HepG2 (cell line): ENCODE data around the gene RWDD4. TPM values are rescaled to one million over a fixed set of nuclear protein-coding genes. Genes with fewer than 3 reads are reported as not detected.

Experiments used
- AGO1 ChIP-seq: fragments of 200-400 bp; formaldehyde crosslinking; IDR thresholded peaks from 2 replicates; pipeline ENCODE4 v1.6.1; 2017; ENCODE audit warnings: mild to moderate bottlenecking, low read depth, low read length, moderate library complexity; ENCODE audit not compliant: poor library complexity, severe bottlenecking
- CREM ChIP-seq, 2 experiments: sonication (generic) in 1 of 2; formaldehyde crosslinking in 1 of 2; IDR thresholded peaks; 2 replicates each; pipeline versions ENCODE4 v1.4.0 to v1.6.1; 2016 to 2020; ENCODE audit warnings: antibody characterized with exemption in 1 of 2, mild to moderate bottlenecking in 1 of 2, missing genetic modification reagents in 1 of 2
- FIP1L1 ChIP-seq: fragments of 200-400 bp; formaldehyde crosslinking; IDR thresholded peaks from 2 replicates; pipeline ENCODE4 v1.6.1; 2018; ENCODE audit warnings: low read depth, mild to moderate bottlenecking, low read length, moderate library complexity, borderline replicate concordance; ENCODE audit not compliant: insufficient read depth
- FOXA3 ChIP-seq: IDR thresholded peaks from 2 replicates; pipeline ENCODE4 v1.6.1; 2016; ENCODE audit warnings: missing genetic modification reagents, missing compliant biosample characterization
- FOXP1 ChIP-seq, 2 experiments: fragments of 450-650 bp in 1 of 2; IDR thresholded peaks; 2 replicates each; pipeline ENCODE4 v1.6.1; 2017 to 2018; ENCODE audit warnings: antibody characterized with exemption in 1 of 2
- HMGA1 ChIP-seq: sonication (generic); formaldehyde crosslinking; conservative IDR thresholded peaks from 2 replicates; pipeline ENCODE4 v1.4.0; 2020; ENCODE audit warnings: missing genetic modification reagents
- KDM6A ChIP-seq: IDR thresholded peaks from 2 replicates; pipeline ENCODE4 v1.6.1; 2016; ENCODE audit warnings: low read depth
- MTA1 ChIP-seq: sonication (generic); formaldehyde crosslinking; IDR thresholded peaks from 2 replicates; pipeline ENCODE4 v1.4.0; 2020; ENCODE audit warnings: missing genetic modification reagents, mild to moderate bottlenecking, borderline replicate concordance
- PRDM10 ChIP-seq: sonication (generic); formaldehyde crosslinking; IDR thresholded peaks from 2 replicates; pipeline ENCODE4 v1.4.0; 2020; ENCODE audit warnings: low read depth, missing genetic modification reagents
- RFXAP ChIP-seq: sonication (generic); formaldehyde crosslinking; IDR thresholded peaks from 2 replicates; pipeline ENCODE4 v1.4.0; 2020; ENCODE audit warnings: missing genetic modification reagents, borderline replicate concordance
- RXRB ChIP-seq: IDR thresholded peaks from 2 replicates; pipeline ENCODE4 v1.6.1; 2016; ENCODE audit warnings: borderline replicate concordance, missing genetic modification reagents, missing compliant biosample characterization
- SRSF4 ChIP-seq: fragments of 200-400 bp; formaldehyde crosslinking; IDR thresholded peaks from one replicate; pipeline ENCODE4 v1.6.1; 2018; ENCODE audit warnings: mild to moderate bottlenecking, low read depth, low read length, moderate library complexity; ENCODE audit not compliant: poor library complexity, severe bottlenecking
- TAF1 ChIP-seq: sonication (generic); formaldehyde crosslinking; IDR thresholded peaks from 2 replicates; pipeline ENCODE4 v1.4.0; 2020; ENCODE audit warnings: missing genetic modification reagents
- USF2 ChIP-seq, 2 experiments: sonication (generic) in 1 of 2; formaldehyde crosslinking in 1 of 2; IDR thresholded peaks; 2 replicates each; pipeline versions ENCODE4 v1.5.1 to v1.6.1; 2011 to 2020; ENCODE audit warnings: borderline replicate concordance in 1 of 2, low read depth in 1 of 2, low read length in 1 of 2, mild to moderate bottlenecking in 1 of 2, missing genetic modification reagents in 1 of 2, moderate library complexity in 1 of 2
- ZBTB14 ChIP-seq: sonication (generic); formaldehyde crosslinking; IDR thresholded peaks from 2 replicates; pipeline ENCODE4 v1.4.0; 2020; ENCODE audit warnings: missing genetic modification reagents
- ZBTB38 ChIP-seq: sonication (generic); formaldehyde crosslinking; IDR thresholded peaks from 2 replicates; pipeline ENCODE4 v1.5.1; 2020; ENCODE audit warnings: mild to moderate bottlenecking, missing genetic modification reagents
- ZFP36L1 ChIP-seq: sonication (generic); formaldehyde crosslinking; IDR thresholded peaks from 2 replicates; pipeline ENCODE4 v1.8.0; 2022; ENCODE audit warnings: mild to moderate bottlenecking, missing genetic modification reagents, moderate library complexity
- ZNF335 ChIP-seq: sonication (generic); formaldehyde crosslinking; IDR thresholded peaks from 2 replicates; pipeline ENCODE4 v1.4.0; 2020; ENCODE audit warnings: missing genetic modification reagents
- ZNF337 ChIP-seq: sonication (generic); formaldehyde crosslinking; IDR thresholded peaks from 2 replicates; pipeline ENCODE4 v1.5.1; 2020; ENCODE audit warnings: missing genetic modification reagents, low read depth, mild to moderate bottlenecking, borderline replicate concordance
- ZNF484 ChIP-seq: sonication (generic); formaldehyde crosslinking; IDR thresholded peaks from 2 replicates; pipeline ENCODE4 v1.5.1; 2020; ENCODE audit warnings: mild to moderate bottlenecking, low read depth, missing genetic modification reagents, borderline replicate concordance
- ZNF720 ChIP-seq: sonication (generic); formaldehyde crosslinking; IDR thresholded peaks from 2 replicates; pipeline ENCODE4 v1.4.0; 2020; ENCODE audit warnings: missing genetic modification reagents
- ZNF737 ChIP-seq: sonication (generic); formaldehyde crosslinking; IDR thresholded peaks from 2 replicates; pipeline ENCODE4 v1.5.0; 2020; ENCODE audit warnings: missing genetic modification reagents, mild to moderate bottlenecking, borderline replicate concordance
- ZNF768 ChIP-seq: sonication (generic); formaldehyde crosslinking; IDR thresholded peaks from 2 replicates; pipeline ENCODE4 v1.4.0; 2020; ENCODE audit warnings: missing genetic modification reagents
- polyA plus RNA-seq, 8 experiments: library from polyadenylated mRNA; depleted of rRNA in 3 of 8; stranded (reverse) in 7 of 8; unstranded in 1 of 8; fragments of >200 nt; fragmentation: Illumina TruSeq in 4 of 8; extraction: Trizol in 4 of 8; gene quantifications; 2 replicates each; pipeline versions ENCODE4 v1.2.1 to v1.2.3, GENCODE V29; 2011 to 2016; ENCODE audit warnings: low read depth in 4 of 8, missing spikeins in 1 of 8, mixed read lengths in 1 of 8; ENCODE audit not compliant: insufficient read depth in 1 of 8
- total RNA-seq, 5 experiments: library from RNA; depleted of rRNA; stranded (reverse); fragments of >200 nt; fragmentation: Illumina TruSeq; extraction: Trizol; gene quantifications; 2 replicates each; pipeline ENCODE4 v1.2.3, GENCODE V29; 2016; ENCODE audit warnings: low read depth in 1 of 5

The RWDD4 gene
- total and polyA plus RNA-seq, 2 of the 13 experiments (the other 11 are each of a cell fraction or from before 2014, with no cell fraction given): 10.2 to 25.4 TPM

- TF ChIP-seq AGO1: no peak
- peak; percentile 81 for TF ChIP-seq RXRB
- TF ChIP-seq RFXAP (CRISPR knock-in tag): no peak
- TF ChIP-seq ZNF484: no peak
- 0 out of 2 replicates have a peak, but pooled peaks have one; percentile 31 for TF ChIP-seq PRDM10 (CRISPR knock-in tag)
- 0 out of 2 replicates have a peak, but pooled peaks have one; percentile 11 for TF ChIP-seq USF2 (IDR thresholded peaks at IDR 0.05; ENCODE audit: low read depth, low read length)
- no peak for TF ChIP-seq USF2 (CRISPR knock-in tag; IDR thresholded peaks at IDR 0.05; ENCODE audit: borderline replicate concordance)
- TF ChIP-seq ZFP36L1 (CRISPR knock-in tag): 0 out of 2 replicates have a peak, but pooled peaks have one; percentile 11
- TF ChIP-seq FOXP1 (IDR thresholded peaks at IDR 0.05): no peak
- TF ChIP-seq FOXP1 (CRISPR knock-in tag; IDR thresholded peaks at IDR 0.05): peak; percentile 93
- no peak for TF ChIP-seq ZNF337 (CRISPR knock-in tag)
- no peak for TF ChIP-seq ZBTB38
- TF ChIP-seq SRSF4: no peak
- TF ChIP-seq MTA1: no peak; the same call in 1 of the 2 replicates
- TF ChIP-seq ZNF768 (CRISPR knock-in tag): no peak
- TF ChIP-seq FOXA3 (CRISPR knock-in tag): peak; percentile 90
- TF ChIP-seq HMGA1 (CRISPR knock-in tag): no peak
- TF ChIP-seq ZNF720 (CRISPR knock-in tag): no peak
- no peak for TF ChIP-seq TAF1 (CRISPR knock-in tag)
- TF ChIP-seq KDM6A (CRISPR knock-in tag): peak; percentile 79
- no peak for TF ChIP-seq ZBTB14
- TF ChIP-seq CREM (IDR thresholded peaks at IDR 0.05): peak; percentile 78; the same call in 1 of the 2 replicates
- no peak for TF ChIP-seq CREM (CRISPR knock-in tag; IDR thresholded peaks at IDR 0.05)
- TF ChIP-seq ZNF737: no peak
- no peak for TF ChIP-seq ZNF335 (CRISPR knock-in tag)
- no peak for TF ChIP-seq FIP1L1
These were observed 40.3 kb downstream of the RWDD4 start (continued) for GRCh38 chr4:183618681-183619080.
